PC-3 (cell line): Measurements from ENCODE around the gene MKX. TPM values are rescaled to one million over a fixed set of nuclear protein-coding genes. Genes with fewer than 3 reads are reported as not detected.
A peak's percentile ranks its signal among the peaks of the same experiment; 100 is the strongest.

Experiments
- ATAC-seq: fragments of 200-7000 bp; cut with Tn5 transposase; 2 replicates; pipeline ENCODE4 v1.9.1; 2020; ENCODE audit warnings: mild to moderate bottlenecking, moderate library complexity
- BruUV-seq: library from RNA; stranded (reverse); fragments of 400-500 nt; replicated peaks from 2 replicates; lab custom pipeline; 2021; lab: Mats Ljungman, UMichigan
- CTCF ChIA-PET: fragments of 300-600 bp; sonication (Branson Sonifier 250); formaldehyde crosslinking; loops from one replicate; lab custom pipeline; 2022; ENCODE audit warnings: antibody characterized with exemption; lab: Charles Lee
- POLR2A ChIA-PET: fragments of 300-600 bp; sonication (Branson Sonifier 250); formaldehyde crosslinking; loops from one replicate; lab custom pipeline; 2022; ENCODE audit warnings: antibody characterized with exemption; ENCODE audit not compliant: unreplicated experiment; lab: Charles Lee
- DNase-seq: peaks from one replicate; pipeline ENCODE4 v3.0.0-alpha.2; 2015
- H2AFZ ChIP-seq: fragments of 300-600 bp; sonication (generic); 2 replicates; pipeline ENCODE4 v1.6.0; 2016; ENCODE audit warnings: antibody characterized with exemption, low read length
- H3F3A ChIP-seq: fragments of 300-600 bp; sonication (generic); one replicate; pipeline ENCODE4 v1.6.0; 2017; ENCODE audit warnings: antibody characterized with exemption, low read length, control low read depth, mild to moderate bottlenecking; ENCODE audit not compliant: unreplicated experiment
- H3K27ac ChIP-seq: fragments of 300-600 bp; sonication (generic); 2 replicates; pipeline ENCODE4 v1.5.1; 2016; ENCODE audit warnings: mild to moderate bottlenecking, low read length
- H3K27me3 ChIP-seq: fragments of 300-600 bp; sonication (generic); 2 replicates; pipeline ENCODE4 v1.6.1; 2016; ENCODE audit warnings: low read length, mixed read lengths
- H3K36me3 ChIP-seq: fragments of 300-600 bp; sonication (generic); 2 replicates; pipeline ENCODE4 v1.6.1; 2016; ENCODE audit warnings: low read depth, mixed run types, low read length, mixed read lengths
- H3K4me1 ChIP-seq: fragments of 300-600 bp; sonication (generic); 2 replicates; pipeline ENCODE4 v1.5.1; 2016; ENCODE audit warnings: low read length; ENCODE audit not compliant: insufficient read depth
- H3K4me2 ChIP-seq: fragments of 300-600 bp; sonication (generic); 2 replicates; pipeline ENCODE4 v1.6.0; 2016; ENCODE audit warnings: low read length
- H3K4me3 ChIP-seq: fragments of 300-600 bp; sonication (generic); 2 replicates; pipeline ENCODE4 v1.5.1; 2016; ENCODE audit warnings: mild to moderate bottlenecking, low read length, mixed read lengths
- H3K79me2 ChIP-seq: fragments of 300-600 bp; sonication (generic); 2 replicates; pipeline ENCODE4 v1.6.1; 2017; ENCODE audit warnings: low read length, mixed read lengths
- H3K9ac ChIP-seq: fragments of 300-600 bp; sonication (generic); 2 replicates; pipeline ENCODE4 v1.6.0; 2016; ENCODE audit warnings: mild to moderate bottlenecking, low read length
- H3K9me2 ChIP-seq: fragments of 300-600 bp; sonication (generic); replicated peaks from 2 replicates; pipeline ENCODE4 v1.6.1; 2016; ENCODE audit warnings: mixed run types, low read length, mixed read lengths
- H3K9me3 ChIP-seq: fragments of 300-600 bp; sonication (generic); 2 replicates; pipeline ENCODE4 v1.6.1; 2016; ENCODE audit warnings: low read length, mixed read lengths
- H4K20me1 ChIP-seq: fragments of 300-600 bp; sonication (generic); 2 replicates; pipeline ENCODE4 v1.6.1; 2016; ENCODE audit warnings: low read length, mixed read lengths
- CTCF ChIP-seq: fragments of 300-600 bp; sonication (generic); conservative IDR thresholded peaks from 2 replicates; pipeline ENCODE4 v1.5.1; 2017; ENCODE audit warnings: antibody characterized with exemption, low read depth, mild to moderate bottlenecking, low read length
- EZH2 ChIP-seq: fragments of 300-600 bp; sonication (generic); IDR thresholded peaks from one replicate; pipeline ENCODE4 v1.6.1; 2017; ENCODE audit warnings: antibody characterized with exemption, mild to moderate bottlenecking, low read length; ENCODE audit not compliant: unreplicated experiment
- EZH2phosphoT487 ChIP-seq: fragments of 300-600 bp; sonication (generic); IDR thresholded peaks from 2 replicates; pipeline ENCODE4 v1.6.1; 2018; ENCODE audit warnings: mild to moderate bottlenecking, antibody characterized with exemption, low read length, borderline replicate concordance
- intact Hi-C: fragments of 100-400 bp; cut with micrococcal nuclease; formaldehyde crosslinking; loops from 2 replicates; pipeline ENCODE4 v1.9.0; 2023
- total RNA-seq: library from RNA; depleted of rRNA; stranded (reverse); fragments of >200 nt; gene quantifications from 2 replicates; pipeline ENCODE4 v1.2.3, GENCODE V29; 2014

MKX gene
- total RNA-seq, 1 experiment from 2014 or later: 3.5 TPM

GRCh38 chr10:27743877-27744801, 1.5 kb downstream of the MKX start:
- Histone ChIP-seq H3K27ac (no peak overlapping the region), H3K4me3 (peak overlapping the region; percentile 86), H3K9me3 (no peaks in the 10 kb centered on the region), H3K4me2 (peak overlapping the region; percentile 99), H4K20me1 (no peaks in the 10 kb centered on the region), H3F3A (no peaks in the 10 kb centered on the region), H3K9me2 (no peaks in the 10 kb centered on the region), H3K79me2 (no peaks in the 10 kb centered on the region), H2AFZ (peak overlapping the region; percentile 91), H3K27me3 (peaks cover 16% of the 10 kb centered on the region), H3K4me1 (peaks cover 16% of the 10 kb centered on the region; the same call in 1 of the 2 replicates), H3K36me3 (no peaks in the 10 kb centered on the region), H3K9ac (peak overlapping the region; percentile 76; the same call in 1 of the 2 replicates)
- no peak for TF ChIP-seq CTCF
- TF ChIP-seq EZH2phosphoT487: no peak
- no peak for TF ChIP-seq EZH2
- ATAC-seq (peak; percentile 14), DNase-seq (peak; percentile 29)
- BruUV-seq: no TSS peak
- ChIA-PET POLR2A (interaction anchor here (0.6 kb wide), 2 partner anchors 310 to 435 kb away, joined by 3 read pairs; no protein-coding TSS in a partner anchor), CTCF (interaction anchor here (0.6 to 0.8 kb wide), 2 partner anchors 184 to 435 kb away, joined by 3 to 16 read pairs; no protein-coding TSS in a partner anchor)
- intact Hi-C loops: loop anchor here (5.0 kb wide), 2 partner anchors 393 to 498 kb away; no protein-coding TSS in a partner anchor

DNA sequence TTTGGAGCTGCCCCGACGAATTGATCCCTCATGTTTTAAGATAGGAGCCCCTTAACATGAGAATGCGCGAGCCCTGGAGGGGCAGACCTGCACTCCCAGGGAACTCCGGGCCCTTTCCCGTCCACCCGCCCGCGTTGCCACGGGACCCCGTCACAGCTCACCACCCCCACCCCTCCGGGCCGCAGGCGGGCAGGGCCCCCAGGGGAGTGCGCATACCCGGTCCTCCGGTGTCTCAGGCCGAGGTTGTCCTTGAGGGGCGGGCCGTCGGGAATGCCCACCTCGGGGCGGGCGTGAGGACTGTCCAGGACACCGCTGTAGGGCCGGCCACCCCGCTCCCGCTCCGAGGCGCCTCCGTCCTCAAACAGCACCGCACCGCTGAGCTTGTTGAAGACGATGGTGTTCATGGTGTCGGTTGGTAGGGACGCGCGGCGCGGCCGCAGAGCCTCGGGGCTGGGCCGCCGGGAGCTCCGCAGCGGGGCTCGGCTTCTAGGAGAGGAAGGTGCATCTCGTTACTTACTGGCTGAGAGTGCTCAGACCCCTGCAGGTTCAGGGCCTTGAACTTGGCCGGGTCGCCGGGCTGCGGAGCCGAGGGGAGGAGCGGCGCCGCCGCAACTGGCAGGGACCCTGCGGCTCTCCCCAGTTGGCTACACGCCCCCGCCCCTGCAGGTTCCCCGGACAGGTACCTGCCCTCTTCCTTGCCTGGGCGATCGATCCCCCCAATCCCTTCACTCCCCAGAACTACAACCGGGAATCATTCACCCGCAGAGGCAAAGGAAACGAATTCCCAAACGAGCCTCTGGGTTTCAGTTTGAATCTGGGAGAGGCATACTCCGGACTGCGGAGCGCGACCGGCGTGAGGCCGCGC, 2.4 kb downstream of the MKX start:
- peak overlapping the region; percentile 76 for H3K9ac ChIP-seq
- H4K20me1 ChIP-seq: no peaks in the 10 kb centered on the region
- peak overlapping the region; percentile 91 for H2AFZ ChIP-seq
- peak; percentile 35 for ATAC-seq
- no peaks in the 10 kb centered on the region for H3K9me3 ChIP-seq
- peak; percentile 23 for DNase-seq
- H3K4me3 ChIP-seq: peak overlapping the region; percentile 86
- no peaks in the 10 kb centered on the region for H3K36me3 ChIP-seq
- no peaks in the 10 kb centered on the region for H3F3A ChIP-seq
- TF ChIP-seq EZH2phosphoT487: no peak
- TF ChIP-seq EZH2: no peak
- TF ChIP-seq CTCF: no peak
- H3K27me3 ChIP-seq: peaks cover 16% of the 10 kb centered on the region
- peaks cover 16% of the 10 kb centered on the region; the same call in 1 of the 2 replicates for H3K4me1 ChIP-seq
- H3K4me2 ChIP-seq: peak overlapping the region; percentile 99
- POLR2A ChIA-PET: interaction anchor here (0.5 to 0.6 kb wide), 2 partner anchors 310 to 372 kb away, joined by 3 read pairs; no protein-coding TSS in a partner anchor
- H3K9me2 ChIP-seq: no peaks in the 10 kb centered on the region
- BruUV-seq: no TSS peak
- intact Hi-C loops: loop anchor here (5.0 kb wide), 2 partner anchors 394 to 499 kb away; no protein-coding TSS in a partner anchor
- CTCF ChIA-PET: interaction anchor here (0.6 to 1.2 kb wide), 2 partner anchors 184 to 438 kb away, joined by 3 to 16 read pairs; no protein-coding TSS in a partner anchor
- H3K27ac ChIP-seq: peak overlapping the region; percentile 68
- H3K79me2 ChIP-seq: no peaks in the 10 kb centered on the region
